ENCODE data around the gene TLL1.

- TF ChIP-seq RFX5 (IDR thresholded peaks at IDR 0.05; ENCODE audit: low read length) (no peak), CTCF (IDR thresholded peaks at IDR 0.05) (no peak)
- TF ChIP-seq, protein P1, sequence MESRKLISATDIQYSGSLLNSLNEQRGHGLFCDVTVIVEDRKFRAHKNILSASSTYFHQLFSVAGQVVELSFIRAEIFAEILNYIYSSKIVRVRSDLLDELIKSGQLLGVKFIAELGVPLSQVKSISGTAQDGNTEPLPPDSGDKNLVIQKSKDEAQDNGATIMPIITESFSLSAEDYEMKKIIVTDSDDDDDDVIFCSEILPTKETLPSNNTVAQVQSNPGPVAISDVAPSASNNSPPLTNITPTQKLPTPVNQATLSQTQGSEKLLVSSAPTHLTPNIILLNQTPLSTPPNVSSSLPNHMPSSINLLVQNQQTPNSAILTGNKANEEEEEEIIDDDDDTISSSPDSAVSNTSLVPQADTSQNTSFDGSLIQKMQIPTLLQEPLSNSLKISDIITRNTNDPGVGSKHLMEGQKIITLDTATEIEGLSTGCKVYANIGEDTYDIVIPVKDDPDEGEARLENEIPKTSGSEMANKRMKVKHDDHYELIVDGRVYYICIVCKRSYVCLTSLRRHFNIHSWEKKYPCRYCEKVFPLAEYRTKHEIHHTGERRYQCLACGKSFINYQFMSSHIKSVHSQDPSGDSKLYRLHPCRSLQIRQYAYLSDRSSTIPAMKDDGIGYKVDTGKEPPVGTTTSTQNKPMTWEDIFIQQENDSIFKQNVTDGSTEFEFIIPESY (IDR thresholded peaks at IDR 0.05; ENCODE audit: borderline replicate concordance, low read depth), result no peak
- TF ChIP-seq, protein P2, sequence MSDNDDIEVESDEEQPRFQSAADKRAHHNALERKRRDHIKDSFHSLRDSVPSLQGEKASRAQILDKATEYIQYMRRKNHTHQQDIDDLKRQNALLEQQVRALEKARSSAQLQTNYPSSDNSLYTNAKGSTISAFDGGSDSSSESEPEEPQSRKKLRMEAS (IDR thresholded peaks at IDR 0.05; ENCODE audit: low read depth), result no peak
Measured at GRCh38 chr4:166092797-166093290, 219.8 kb downstream of the TLL1 start.

All from SK-N-SH (cell line).